ENCODE results near the gene RPL38.

Gene RPL38

GRCh38 chr17:74224959-74225725 is 21.7 kb downstream of the RPL38 start:
- DNase-seq (ENCODE audit: low read depth in 2 of 2), result no peak

- no peak for DNase-seq (ENCODE audit: low read depth in 2 of 2)
These were observed 22.8 kb downstream of the RPL38 start for GRCh38 chr17:74226252-74226651.

- DNase-seq (ENCODE audit: low read depth in 2 of 2), result no peak
These were observed 24.0 kb downstream of the RPL38 start for GRCh38 chr17:74227271-74228080.

DNA sequence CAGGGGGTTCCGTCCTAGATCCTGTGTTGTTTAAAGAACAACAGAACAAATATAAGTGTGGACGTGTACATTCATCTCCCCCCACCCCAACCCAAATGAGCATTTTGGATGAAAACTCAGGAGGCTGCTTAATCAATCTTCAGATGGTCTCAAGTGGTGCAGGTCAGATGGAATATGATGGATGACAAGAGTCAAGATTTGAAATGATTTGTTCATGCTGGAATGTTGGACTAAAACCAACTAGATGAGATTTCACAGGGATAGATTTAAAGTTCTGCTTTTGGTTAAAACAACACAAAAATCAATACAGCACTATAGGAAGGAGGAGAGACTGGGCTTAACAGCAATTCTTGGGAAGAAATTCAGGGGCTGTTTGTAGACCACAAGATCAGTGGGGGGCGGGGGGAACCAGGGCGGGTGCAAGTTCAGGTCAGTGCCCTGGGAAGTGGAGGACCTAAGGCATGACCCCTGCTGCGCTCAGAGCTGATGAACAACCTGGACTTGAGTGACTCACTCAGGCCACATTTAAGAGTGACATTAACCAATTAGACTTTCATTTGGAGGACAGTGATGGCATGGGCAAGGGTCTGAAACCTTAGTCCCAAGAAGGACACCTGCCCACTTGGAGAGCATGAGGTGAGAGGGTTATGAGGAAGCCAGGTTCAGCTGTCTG is 25.0 kb downstream of the RPL38 start:
- DNase-seq (ENCODE audit: low read depth in 2 of 2), result no peak

DNA sequence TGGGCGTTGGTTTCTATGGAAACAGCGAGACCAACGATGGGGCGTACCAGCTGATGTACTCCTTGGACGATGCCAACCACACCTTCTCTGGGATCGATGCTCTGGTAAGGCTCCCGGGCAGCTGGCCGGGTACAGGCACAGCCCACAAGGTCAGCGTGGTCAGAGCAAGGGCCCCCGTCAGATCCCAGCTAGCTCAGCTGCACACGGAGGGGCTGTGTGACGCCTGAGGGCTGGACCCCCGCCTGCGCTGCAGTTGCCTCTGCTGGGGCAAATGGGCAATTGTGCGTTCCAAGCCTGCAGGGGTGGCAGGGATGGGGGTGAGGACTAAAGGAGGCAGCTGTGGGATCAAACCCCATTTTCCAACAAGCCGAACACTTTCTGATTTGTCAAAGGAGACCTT is 27.4 kb downstream of the RPL38 start:
- no peak for DNase-seq (ENCODE audit: low read depth in 2 of 2)

DNA sequence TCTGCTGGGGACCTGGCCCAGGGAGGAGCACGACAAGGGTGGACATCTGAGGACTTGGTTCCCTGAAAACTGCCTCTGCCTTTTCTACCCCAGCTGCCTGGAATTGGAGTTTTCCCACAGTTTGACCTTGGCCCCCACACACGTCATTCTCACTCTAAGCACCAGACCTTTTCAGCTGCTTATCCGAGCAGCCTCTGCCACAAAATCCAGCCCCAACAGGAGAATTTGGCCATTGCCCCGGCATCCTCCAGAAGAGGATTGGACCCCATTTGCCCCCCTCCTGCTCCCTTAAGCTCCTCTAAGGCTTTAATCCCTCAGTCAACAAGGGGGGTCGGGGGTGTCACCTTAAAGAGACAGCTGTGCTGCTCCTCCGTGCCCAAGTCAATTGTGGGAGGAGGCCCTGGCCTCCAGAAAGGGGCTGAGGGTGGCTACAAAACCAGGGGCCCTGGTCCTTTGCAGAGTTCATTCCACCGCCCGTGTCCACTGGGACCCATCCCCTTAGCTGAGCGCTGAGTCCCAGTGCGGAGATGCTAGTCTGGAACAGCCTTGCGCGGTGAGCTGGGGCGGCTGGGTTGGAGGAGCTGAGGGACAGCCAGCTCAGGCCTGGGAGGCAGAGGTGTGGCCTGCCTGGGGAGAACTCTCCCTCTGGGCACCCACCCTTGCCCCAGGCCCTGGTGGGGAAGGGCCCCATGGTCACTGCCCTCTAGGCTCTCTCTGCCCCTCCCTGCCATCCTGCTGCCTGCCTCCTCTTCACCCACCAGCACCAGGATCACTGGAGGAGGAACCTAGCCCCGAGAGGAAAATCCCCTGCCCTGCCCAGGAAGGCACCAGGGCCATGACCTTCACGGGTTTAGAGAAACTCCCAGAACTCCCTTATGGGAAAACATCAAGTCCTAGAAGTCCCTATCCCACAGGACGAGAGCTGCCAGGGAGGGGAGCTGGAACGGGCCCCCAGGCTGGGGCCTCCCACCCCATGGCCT is 28.7 kb downstream of the RPL38 start:
- no peak for DNase-seq (ENCODE audit: low read depth in 2 of 2)

DNA sequence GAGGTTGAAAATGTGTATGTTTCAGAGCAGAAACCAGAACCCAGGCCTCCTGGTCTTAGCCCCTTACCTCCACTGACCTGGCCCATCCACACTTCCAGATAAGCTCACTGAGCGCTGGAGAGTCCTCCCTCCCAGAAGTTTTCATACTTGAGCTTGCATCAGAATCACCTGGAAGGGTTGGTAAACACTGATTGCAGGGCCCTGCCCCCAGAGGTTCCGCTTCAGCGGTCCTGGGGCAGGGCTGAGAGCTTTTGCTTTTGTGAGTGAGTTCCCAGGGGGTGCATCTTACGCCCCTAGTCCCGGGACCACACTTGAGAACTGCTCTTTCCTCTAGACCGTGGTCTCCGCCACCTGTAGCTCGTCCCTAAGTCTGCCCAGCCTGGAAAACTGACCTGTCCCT is 30.5 kb downstream of the RPL38 start:
- no peak for DNase-seq (ENCODE audit: low read depth in 2 of 2)

- no peak for DNase-seq (ENCODE audit: low read depth in 2 of 2)
These were observed 31.0 kb downstream of the RPL38 start for GRCh38 chr17:74234486-74234885.

DNA sequence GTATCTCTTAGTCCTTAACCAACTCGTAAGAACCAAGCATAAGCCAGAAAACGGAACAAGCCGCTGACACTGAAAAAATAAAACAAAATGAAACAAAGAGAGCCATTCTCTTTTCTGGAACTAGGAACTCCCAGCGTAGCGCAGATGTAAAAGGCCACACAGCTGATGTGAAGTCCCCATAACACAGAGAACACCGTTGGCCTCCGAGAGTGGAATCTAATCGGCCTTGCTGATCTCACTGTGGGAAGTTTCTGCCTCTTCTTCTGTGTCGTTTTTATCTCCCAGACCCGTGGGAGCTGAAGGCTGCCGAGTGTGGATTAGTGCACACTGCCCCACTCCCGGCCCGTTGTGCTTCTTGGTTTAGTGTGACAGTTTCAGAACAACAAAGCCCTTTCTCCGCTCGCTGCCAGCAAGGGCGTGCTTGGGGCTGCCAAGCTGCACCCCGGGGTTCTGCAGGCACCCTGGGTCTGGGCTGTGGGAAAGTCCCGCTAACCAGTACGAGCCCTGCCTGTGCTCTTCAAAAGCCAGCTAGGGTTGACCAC is 31.6 kb downstream of the RPL38 start:
- no peak for DNase-seq (ENCODE audit: low read depth in 2 of 2)

- DNase-seq (ENCODE audit: low read depth in 2 of 2), result no peak
These were observed 32.5 kb downstream of the RPL38 start for GRCh38 chr17:74235911-74236371.

GRCh38 chr17:74237321-74237720 is 33.8 kb downstream of the RPL38 start:
- no peak for DNase-seq (ENCODE audit: low read depth in 2 of 2)

DNA sequence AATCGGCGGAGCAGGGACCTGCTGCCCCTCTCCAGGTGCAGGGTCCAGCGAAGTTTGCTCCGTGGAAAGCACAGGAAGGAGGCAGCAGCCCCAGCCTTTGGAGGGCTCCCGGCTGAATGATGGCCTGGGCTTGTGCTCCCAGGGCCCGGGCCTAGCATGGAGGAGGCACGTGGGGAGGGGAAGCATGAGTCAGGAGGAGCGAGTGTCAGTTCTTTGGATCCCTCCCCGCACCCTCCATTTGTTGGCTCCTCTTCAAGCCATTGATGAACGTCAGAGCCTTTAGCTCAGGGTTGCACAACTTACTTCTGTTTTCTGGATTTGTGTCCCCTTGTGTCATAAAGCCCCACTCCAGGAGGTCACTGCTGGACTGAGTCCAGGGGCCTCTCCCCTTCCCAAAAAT is 35.7 kb downstream of the RPL38 start:
- no peak for DNase-seq (ENCODE audit: low read depth in 2 of 2)

GRCh38 chr17:74240618-74241205 is 37.2 kb downstream of the RPL38 start:
- DNase-seq (ENCODE audit: low read depth in 2 of 2), result no peak

DNA sequence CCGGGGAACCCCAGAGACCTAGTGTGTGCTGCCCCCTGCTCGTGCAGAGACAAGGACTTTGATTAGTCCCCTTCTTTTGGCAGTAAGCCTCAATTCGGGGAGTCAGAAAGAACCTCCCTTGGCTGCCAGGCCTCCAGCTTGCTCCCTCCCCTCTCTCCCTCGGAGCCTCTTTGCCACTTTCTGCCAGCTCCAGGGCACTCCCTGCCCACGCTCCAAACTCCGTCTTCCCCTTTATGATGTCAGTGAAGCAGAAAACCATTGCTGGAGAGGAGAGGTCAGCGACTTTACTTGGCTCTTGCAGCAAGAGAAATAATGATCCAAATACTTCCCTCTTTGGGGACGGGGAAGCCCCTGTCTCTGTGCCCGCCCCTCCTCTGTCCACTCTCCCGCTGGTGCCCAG is 38.0 kb downstream of the RPL38 start:
- no peak for DNase-seq (ENCODE audit: low read depth in 2 of 2)

- DNase-seq (ENCODE audit: low read depth in 2 of 2), result no peak
These were observed 38.4 kb downstream of the RPL38 start for GRCh38 chr17:74241847-74242246.

DNA sequence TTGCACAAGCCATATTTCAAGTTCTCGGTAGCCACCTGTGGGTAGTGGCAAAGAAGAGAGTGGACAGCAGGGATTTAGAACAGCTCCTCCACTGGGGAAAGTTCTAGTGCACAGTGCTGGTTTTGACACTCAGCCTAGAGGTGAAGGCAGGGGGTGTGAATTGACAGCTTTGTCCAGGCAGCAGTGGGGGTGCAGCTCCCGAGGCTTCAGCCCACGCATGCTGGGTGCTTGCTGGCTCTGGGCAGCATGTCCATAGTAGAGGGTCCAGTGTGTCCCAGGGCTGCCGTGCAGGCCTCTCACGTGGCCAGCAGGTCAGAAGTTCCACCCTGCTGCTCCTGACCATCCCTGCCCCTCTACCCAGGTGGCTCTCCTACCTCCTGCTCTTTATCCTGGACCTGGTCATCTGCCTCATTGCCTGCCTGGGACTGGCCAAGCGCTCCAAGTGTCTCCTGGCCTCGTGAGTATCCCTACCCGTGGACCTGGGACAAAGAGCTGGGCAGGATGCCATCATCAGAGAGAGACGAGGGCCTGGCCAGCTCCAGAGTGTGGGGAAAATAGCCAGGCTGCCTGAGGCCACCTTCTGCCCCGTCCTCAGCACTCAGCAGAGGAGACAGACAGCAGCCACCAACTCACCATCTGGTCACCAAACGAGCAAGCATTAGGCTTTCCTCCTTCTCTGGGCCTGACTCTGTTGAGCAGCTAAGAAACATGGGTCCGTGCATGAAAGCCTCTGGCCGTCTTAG is 39.7 kb downstream of the RPL38 start:
- no peak for DNase-seq (ENCODE audit: low read depth in 2 of 2)

- DNase-seq (ENCODE audit: low read depth in 2 of 2), result no peak
These were observed 40.6 kb downstream of the RPL38 start for GRCh38 chr17:74244128-74244527.

GRCh38 chr17:74244548-74244947 is 41.1 kb downstream of the RPL38 start:
- no peak for DNase-seq (ENCODE audit: low read depth in 2 of 2)

DNA sequence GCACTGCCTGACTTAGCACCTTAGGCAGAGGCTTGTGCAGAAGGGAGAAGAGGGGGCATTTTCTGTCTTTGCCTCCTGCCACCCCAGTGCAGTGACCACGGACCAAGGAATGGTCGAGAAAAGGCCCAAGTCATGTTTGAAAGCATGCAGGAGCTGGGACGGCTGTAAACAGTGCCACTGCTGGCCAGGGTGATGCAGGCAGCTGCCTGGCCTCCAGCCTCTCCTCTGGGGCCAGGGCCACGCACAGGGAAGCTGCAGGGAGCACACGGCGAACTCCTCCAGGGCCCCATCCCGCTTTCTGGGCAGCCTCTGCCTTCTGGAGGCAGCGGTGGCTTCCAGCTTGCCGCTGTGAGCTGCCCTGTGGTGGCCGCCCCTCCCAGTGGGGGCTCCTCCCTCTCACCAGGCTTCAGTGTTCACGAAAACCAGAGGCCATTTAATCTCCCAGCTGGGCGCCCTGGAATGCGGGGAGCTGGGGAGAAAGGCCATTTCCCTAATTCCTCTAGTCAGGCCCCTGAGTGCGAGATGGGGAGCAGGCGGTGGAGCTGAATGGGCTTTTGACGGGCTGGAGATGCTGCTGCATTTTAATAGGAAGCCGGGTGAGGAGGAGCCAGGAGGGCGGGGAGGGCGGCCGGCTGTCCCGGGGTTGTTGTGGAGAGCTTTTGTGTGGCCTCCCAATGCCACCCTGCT is 41.8 kb downstream of the RPL38 start:
- DNase-seq (ENCODE audit: low read depth in 2 of 2), result no peak
